Effector memory CD4-positive, alpha-beta T cell (primary cell): ENCODE results near the gene MTMR10.

Source experiments
- DNase-seq, 3 donors: peaks; one replicate each; pipeline ENCODE4 v3.0.0-alpha.2; 2020
- H3K27ac ChIP-seq: 2 replicates; pipeline ENCODE4 v1.7.0; 2013; ENCODE audit warnings: mild to moderate bottlenecking, low read length, moderate library complexity; ENCODE audit not compliant: insufficient read depth, poor library complexity, severe bottlenecking
- H3K27me3 ChIP-seq: replicated peaks from 2 replicates; pipeline ENCODE4 v1.7.0; 2013; ENCODE audit warnings: mild to moderate bottlenecking, low read length; ENCODE audit not compliant: insufficient read depth, control insufficient read depth, poor library complexity, severe bottlenecking
- H3K36me3 ChIP-seq: 2 replicates; pipeline ENCODE4 v1.7.0; 2013; ENCODE audit warnings: mild to moderate bottlenecking, low read length, moderate library complexity; ENCODE audit not compliant: control insufficient read depth, insufficient read depth
- H3K4me1 ChIP-seq: 2 replicates; pipeline ENCODE4 v1.7.0; 2013; ENCODE audit warnings: low read length, mild to moderate bottlenecking; ENCODE audit not compliant: control insufficient read depth, insufficient read depth, poor library complexity, severe bottlenecking
- H3K4me3 ChIP-seq: 2 replicates; pipeline ENCODE4 v1.7.0; 2013; ENCODE audit warnings: low read length, low read depth, mild to moderate bottlenecking; ENCODE audit not compliant: insufficient read depth, poor library complexity, severe bottlenecking
- H3K9me3 ChIP-seq: 2 replicates; pipeline ENCODE4 v1.7.0; 2013; ENCODE audit warnings: mild to moderate bottlenecking, low read length, moderate library complexity; ENCODE audit not compliant: control insufficient read depth

Gene MTMR10

DNA sequence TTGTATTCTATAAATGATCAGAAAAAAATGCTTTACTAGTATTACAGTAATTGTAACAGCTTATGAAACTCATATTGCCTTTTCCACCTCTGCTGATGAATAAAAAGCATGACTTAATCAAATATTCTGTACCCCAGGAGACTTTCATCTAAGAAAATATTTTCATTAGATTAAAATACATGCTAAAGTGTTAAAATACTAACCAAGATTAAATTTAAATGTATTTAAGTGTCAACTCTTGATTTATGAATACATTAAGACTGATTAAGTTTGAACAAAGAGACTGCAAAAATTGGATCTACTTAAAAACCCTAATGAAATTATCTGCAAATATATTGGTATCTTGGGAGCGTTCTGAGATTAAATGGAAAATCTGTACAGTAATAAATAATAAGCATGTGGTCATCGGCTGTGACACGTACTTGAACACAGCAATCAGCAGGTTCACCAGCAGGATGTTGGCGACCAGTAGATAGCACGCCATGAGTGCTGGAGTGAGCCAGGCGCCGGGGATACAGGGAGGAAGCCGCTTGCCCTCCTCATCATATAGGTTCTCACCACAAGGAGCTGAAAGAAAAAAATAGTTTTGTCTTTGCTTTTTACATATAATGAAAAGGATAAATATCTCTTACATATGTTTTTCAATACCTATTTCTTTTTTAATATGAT is 36.6 kb upstream of the MTMR10 start:
- Histone ChIP-seq H3K4me3 (no peak overlapping the region), H3K27ac (no peak overlapping the region), H3K9me3 (no peaks in the 10 kb centered on the region), H3K36me3 (no peaks in the 10 kb centered on the region), H3K27me3 (no peaks in the 10 kb centered on the region), H3K4me1 (no peaks in the 10 kb centered on the region)
- DNase-seq, result no peak

GRCh38 chr15:31025996-31026395 is 34.6 kb upstream of the MTMR10 start:
- DNase-seq, result no peak
- H3K4me1 ChIP-seq, result no peaks in the 10 kb centered on the region

DNA sequence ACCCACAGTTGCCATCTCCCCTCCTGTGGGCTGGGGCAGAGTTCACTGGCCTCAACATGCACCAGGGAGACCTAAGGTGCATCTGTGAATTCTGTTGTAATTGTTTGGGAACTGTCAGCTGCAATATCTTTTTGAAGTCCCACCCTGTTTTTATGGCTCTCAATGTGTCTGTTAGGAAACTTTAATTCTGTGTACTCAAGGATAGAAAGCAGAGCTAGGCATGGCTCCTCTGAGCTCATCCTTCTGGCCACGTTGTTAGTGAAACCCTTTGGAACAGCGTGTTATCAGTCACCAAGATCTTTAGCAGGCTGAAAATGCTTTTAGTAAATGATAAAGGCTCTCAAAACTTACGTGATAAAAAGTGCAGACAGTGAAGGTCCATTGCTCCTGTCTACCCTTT is 33.6 kb upstream of the MTMR10 start:
- Histone ChIP-seq H3K9me3 (no peaks in the 10 kb centered on the region), H3K4me1 (no peaks in the 10 kb centered on the region), H3K36me3 (no peaks in the 10 kb centered on the region), H3K27me3 (no peaks in the 10 kb centered on the region), H3K4me3 (no peak overlapping the region), H3K27ac (no peak overlapping the region)
- DNase-seq, result no peak

More at GRCh38 chr15:31025996-31026395, 34.6 kb upstream of the MTMR10 start:
- Histone ChIP-seq H3K4me3 (no peak overlapping the region), H3K36me3 (no peaks in the 10 kb centered on the region), H3K27me3 (no peaks in the 10 kb centered on the region), H3K9me3 (no peaks in the 10 kb centered on the region), H3K27ac (no peak overlapping the region)

GRCh38 chr15:31024330-31024729 is 32.9 kb upstream of the MTMR10 start:
- H3K4me3 ChIP-seq, result no peak overlapping the region
- H3K27ac ChIP-seq, result no peak overlapping the region
- DNase-seq, result no peak
- no peaks in the 10 kb centered on the region for H3K9me3 ChIP-seq
- no peaks in the 10 kb centered on the region for H3K27me3 ChIP-seq
- H3K36me3 ChIP-seq, result no peaks in the 10 kb centered on the region
- no peaks in the 10 kb centered on the region for H3K4me1 ChIP-seq

GRCh38 chr15:31023841-31024240 is 32.4 kb upstream of the MTMR10 start:
- no peak overlapping the region for H3K27ac ChIP-seq
- no peaks in the 10 kb centered on the region for H3K9me3 ChIP-seq
- H3K36me3 ChIP-seq, result no peaks in the 10 kb centered on the region

GRCh38 chr15:31021067-31021665 is 29.7 kb upstream of the MTMR10 start:
- H3K9me3 ChIP-seq, result no peaks in the 10 kb centered on the region
- DNase-seq, result no peak

More at GRCh38 chr15:31023841-31024240, 32.4 kb upstream of the MTMR10 start:
- Histone ChIP-seq H3K4me3 (no peak overlapping the region), H3K27me3 (no peaks in the 10 kb centered on the region), H3K4me1 (no peaks in the 10 kb centered on the region)
- no peak for DNase-seq

GRCh38 chr15:31020542-31020941 is 29.1 kb upstream of the MTMR10 start:
- Histone ChIP-seq H3K27me3 (no peaks in the 10 kb centered on the region), H3K9me3 (no peaks in the 10 kb centered on the region), H3K36me3 (no peaks in the 10 kb centered on the region), H3K27ac (no peak overlapping the region), H3K4me1 (no peaks in the 10 kb centered on the region), H3K4me3 (no peak overlapping the region)
- no peak for DNase-seq

More at GRCh38 chr15:31021067-31021665, 29.7 kb upstream of the MTMR10 start:
- Histone ChIP-seq H3K4me3 (no peak overlapping the region), H3K27me3 (no peaks in the 10 kb centered on the region), H3K27ac (no peak overlapping the region), H3K4me1 (no peaks in the 10 kb centered on the region), H3K36me3 (no peaks in the 10 kb centered on the region)

DNA sequence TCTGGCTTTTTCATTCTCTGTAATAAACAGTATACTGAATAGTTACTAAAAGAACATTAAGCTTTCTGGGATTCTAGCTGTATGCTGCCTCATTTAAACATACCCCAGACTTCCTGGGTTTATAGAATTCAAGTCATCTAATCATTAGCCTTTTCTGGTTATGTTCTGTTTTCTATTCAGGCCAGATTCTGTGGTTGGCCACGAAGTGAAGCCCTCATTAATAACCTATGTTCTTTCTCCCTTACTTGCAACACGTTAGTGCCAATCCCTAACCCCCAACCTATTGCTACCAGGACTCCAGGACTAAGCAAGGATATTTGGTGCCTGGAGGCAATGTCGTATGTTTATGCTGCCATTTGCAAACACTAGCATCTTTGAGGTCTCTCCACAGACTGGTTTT is 28.6 kb upstream of the MTMR10 start:
- Histone ChIP-seq H3K27me3 (no peaks in the 10 kb centered on the region), H3K9me3 (no peaks in the 10 kb centered on the region), H3K36me3 (no peaks in the 10 kb centered on the region), H3K27ac (no peak overlapping the region), H3K4me3 (no peak overlapping the region), H3K4me1 (no peaks in the 10 kb centered on the region)
- DNase-seq, result no peak

GRCh38 chr15:31017311-31017710 is 25.9 kb upstream of the MTMR10 start:
- H3K4me1 ChIP-seq, result no peaks in the 10 kb centered on the region
- no peaks in the 10 kb centered on the region for H3K27me3 ChIP-seq
- no peak overlapping the region for H3K27ac ChIP-seq
- no peak overlapping the region for H3K4me3 ChIP-seq
- H3K36me3 ChIP-seq, result no peaks in the 10 kb centered on the region
- H3K9me3 ChIP-seq, result peaks cover 5% of the 10 kb centered on the region
- DNase-seq, result no peak

GRCh38 chr15:31016446-31016915 is 25.1 kb upstream of the MTMR10 start:
- H3K9me3 ChIP-seq, result peaks cover 6% of the 10 kb centered on the region
- no peak for DNase-seq
- no peaks in the 10 kb centered on the region for H3K36me3 ChIP-seq
- H3K4me1 ChIP-seq, result no peaks in the 10 kb centered on the region
- H3K4me3 ChIP-seq, result no peak overlapping the region
- no peak overlapping the region for H3K27ac ChIP-seq
- no peaks in the 10 kb centered on the region for H3K27me3 ChIP-seq
